GM12878 (cell line): Measurements from ENCODE around the gene KLHL3. TPM values are rescaled to one million over a fixed set of nuclear protein-coding genes. Genes with fewer than 3 reads are reported as not detected.

ENCODE experiments used
- ATAC-seq: fragments of 200-7000 bp; cut with Tn5 transposase; 3 replicates; pipeline ENCODE4 v1.9.1; 2020; ENCODE audit warnings: mild to moderate bottlenecking, moderate library complexity
- BruUV-seq: library from RNA; stranded (reverse); fragments of 400-500 nt; replicated peaks from 2 replicates; lab custom pipeline; 2021; lab: Mats Ljungman, UMichigan
- CTCF ChIA-PET: fragments of 300-600 bp; sonication (Branson Sonifier 250); formaldehyde crosslinking; extraction: SDS; loops from one replicate; lab custom pipeline; 2021; ENCODE audit warnings: inconsistent platforms; lab: Yijun Ruan, JAX
- POLR2A ChIA-PET: fragments of 350-600 bp; formaldehyde crosslinking; extraction: SDS; loops from one replicate; lab custom pipeline; 2021; ENCODE audit warnings: inconsistent platforms; lab: Charles Lee
- RAD21 ChIA-PET: fragments of 300-600 bp; sonication (Branson Sonifier 250); formaldehyde crosslinking; loops from one replicate; lab custom pipeline; 2023; ENCODE audit warnings: antibody characterized with exemption; ENCODE audit not compliant: unreplicated experiment; lab: Charles Lee
- SMC1A ChIA-PET: fragments of 300-600 bp; sonication (Branson Sonifier 250); formaldehyde crosslinking; loops from one replicate; lab custom pipeline; 2023; ENCODE audit not compliant: unreplicated experiment, uncharacterized antibody; lab: Charles Lee
- DNase-seq: peaks from one replicate; pipeline ENCODE4 v3.0.0-alpha.2; 2011; ENCODE audit warnings: low read depth, low spot score
- FAIRE-seq: peaks from 3 replicates; lab custom pipeline; 2011; peaks lifted over from hg19 to GRCh38; lab: Jason Lieb, UNC
- H2AFZ ChIP-seq: 2 replicates; pipeline ENCODE4 v1.6.0; 2011; ENCODE audit warnings: low read depth, low read length, control low read depth; ENCODE audit not compliant: control insufficient read depth
- H3K27ac ChIP-seq: 2 replicates; pipeline ENCODE4 v1.5.1; 2011; ENCODE audit warnings: control low read depth; ENCODE audit not compliant: control insufficient read depth, insufficient read depth
- H3K27me3 ChIP-seq, 2 experiments: replicated peaks in 1 of 2; 2 replicates each; pipeline versions ENCODE4 v1.6.0 to v1.6.1; 2011; ENCODE audit warnings: low read length in 1 of 2; ENCODE audit not compliant: control insufficient read depth in 2 of 2, insufficient read depth in 2 of 2
- H3K36me3 ChIP-seq, 2 experiments: 2 replicates each; pipeline ENCODE4 v1.5.1; 2011; ENCODE audit warnings: low read length in 1 of 2; ENCODE audit not compliant: control insufficient read depth in 2 of 2, insufficient read depth in 2 of 2
- H3K4me1 ChIP-seq: 2 replicates; pipeline ENCODE4 v1.6.1; 2011; ENCODE audit warnings: mild to moderate bottlenecking, low read length, moderate library complexity, mixed read lengths; ENCODE audit not compliant: control insufficient read depth, insufficient read depth
- H3K4me2 ChIP-seq: 2 replicates; pipeline ENCODE4 v1.6.0; 2011; ENCODE audit warnings: control low read depth; ENCODE audit not compliant: control insufficient read depth, insufficient read depth
- H3K4me3 ChIP-seq: fragments of 200-600 bp; sonication (generic); 2 replicates; pipeline ENCODE4 v1.5.1; 2016
- H3K79me2 ChIP-seq: 2 replicates; pipeline ENCODE4 v1.6.0; 2011; ENCODE audit warnings: low read length; ENCODE audit not compliant: control insufficient read depth, insufficient read depth
- H3K9ac ChIP-seq: 2 replicates; pipeline ENCODE4 v1.8.0; 2011; ENCODE audit warnings: low read length, control low read depth, mixed read lengths; ENCODE audit not compliant: control insufficient read depth, insufficient read depth
- H3K9me3 ChIP-seq: replicated peaks from 3 replicates; pipeline ENCODE4 v1.5.1; 2011; ENCODE audit warnings: mild to moderate bottlenecking, low read length; ENCODE audit not compliant: control insufficient read depth, insufficient read depth
- H4K20me1 ChIP-seq: 2 replicates; pipeline ENCODE4 v1.6.0; 2011; ENCODE audit not compliant: control insufficient read depth, insufficient read depth
- CREB1 ChIP-seq: IDR thresholded peaks from 2 replicates; pipeline ENCODE4 v1.6.1; 2012; ENCODE audit warnings: low read depth, mild to moderate bottlenecking, inconsistent platforms
- FOXK2 ChIP-seq: fragments of 450-650 bp; IDR thresholded peaks from 2 replicates; pipeline ENCODE4 v1.6.1; 2017; ENCODE audit warnings: mild to moderate bottlenecking, moderate library complexity
- HCFC1 ChIP-seq: fragments of 150-350 bp; IDR thresholded peaks from 2 replicates; pipeline ENCODE4 v1.6.1; 2014; ENCODE audit warnings: low read length
- KAT2A ChIP-seq: conservative IDR thresholded peaks from 2 replicates; pipeline ENCODE4 v1.6.1; 2011; ENCODE audit warnings: low read depth, low read length; ENCODE audit not compliant: control insufficient read depth
- MXI1 ChIP-seq: fragments of 150-350 bp; IDR thresholded peaks from 2 replicates; pipeline ENCODE4 v1.6.1; 2011; ENCODE audit warnings: low read depth, mild to moderate bottlenecking, inconsistent platforms, low read length, improper control_type of control experiment
- POLR2A ChIP-seq: IDR thresholded peaks from 2 replicates; pipeline ENCODE4 v1.6.1; 2011; ENCODE audit warnings: low read depth, mild to moderate bottlenecking, low read length
- SIX5 ChIP-seq: IDR thresholded peaks from 2 replicates; pipeline ENCODE4 v1.6.1; 2011; ENCODE audit warnings: mild to moderate bottlenecking, low read depth, low read length, moderate library complexity; ENCODE audit not compliant: severe bottlenecking
- SUPT20H ChIP-seq: IDR thresholded peaks from 2 replicates; pipeline ENCODE4 v1.6.1; 2011; ENCODE audit warnings: low read depth, mild to moderate bottlenecking, low read length, moderate library complexity, borderline replicate concordance; ENCODE audit not compliant: control insufficient read depth
- TBL1XR1 ChIP-seq: IDR thresholded peaks from 2 replicates; pipeline ENCODE4 v1.6.1; 2012; ENCODE audit warnings: low read depth, low read length, improper control_type of control experiment
- ZZZ3 ChIP-seq: IDR thresholded peaks from 2 replicates; pipeline ENCODE4 v1.6.1; 2011; ENCODE audit warnings: low read depth; ENCODE audit not compliant: control insufficient read depth, insufficient read length
- WGBS: methylation state at CpG from one replicate; pipeline ENCODE4 v1.1.6; 2016; ENCODE audit warnings: low lambda C conversion rate; ENCODE audit not compliant: insufficient replicate concordance, insufficient coverage; ENCODE audit errors: missing lambda C conversion rate; 5-methylcytosine and 5-hydroxymethylcytosine counted together
- in situ Hi-C: fragments of 300-500 bp; cut with MboI; formaldehyde crosslinking; loops from 9 replicates; pipeline ENCODE4 v1.14.3; 2018; ENCODE audit warnings: mixed read lengths
- intact Hi-C: fragments of 100-400 bp; cut with micrococcal nuclease; formaldehyde crosslinking; loops from one replicate; pipeline ENCODE4 v1.14.2; 2022; ENCODE audit not compliant: unreplicated experiment
- polyA plus RNA-seq, 11 experiments: library from polyadenylated mRNA; depleted of rRNA in 4 of 11; unstranded in 6 of 11; stranded (reverse) in 5 of 11; fragments of >200 nt; fragmentation: Nextera tagmentation in 4 of 11; fragmentation: Illumina TruSeq in 1 of 11; extraction: Ambion mirVana in 4 of 11; extraction: Trizol in 1 of 11; gene quantifications; 1 replicate in 1 of 11; 2 replicates in 10 of 11; pipeline versions ENCODE4 v1.2.1 to v1.2.3, GENCODE V29; 2011 to 2016; ENCODE audit warnings: inconsistent platforms in 2 of 11, missing spikeins in 2 of 11, low read depth in 1 of 11
- total RNA-seq, 4 experiments: library from RNA; depleted of rRNA in 3 of 4; stranded (reverse); fragments of >200 nt in 3 of 4; fragmentation: Illumina TruSeq in 1 of 4; extraction: Trizol in 1 of 4; gene quantifications; 2 replicates each; pipeline versions ENCODE4 v1.2.1 to v1.2.3, GENCODE V29; 2013 to 2021
- TF ChIP-seq, protein P1 (sequence below): fragments of 450-650 bp; conservative IDR thresholded peaks from 2 replicates; pipeline ENCODE4 v1.6.1; 2017; ENCODE audit warnings: mild to moderate bottlenecking, moderate library complexity
- TF ChIP-seq, protein P2 (sequence below): IDR thresholded peaks from 2 replicates; pipeline ENCODE4 v1.6.1; 2012; ENCODE audit warnings: low read depth, low read length, improper control_type of control experiment

The KLHL3 gene
- total and polyA plus RNA-seq, 10 of the 15 experiments (the other 5 are each of a cell fraction or from before 2014, with no cell fraction given) = 1.7 to 11.7 (median 5.6) TPM

DNA sequence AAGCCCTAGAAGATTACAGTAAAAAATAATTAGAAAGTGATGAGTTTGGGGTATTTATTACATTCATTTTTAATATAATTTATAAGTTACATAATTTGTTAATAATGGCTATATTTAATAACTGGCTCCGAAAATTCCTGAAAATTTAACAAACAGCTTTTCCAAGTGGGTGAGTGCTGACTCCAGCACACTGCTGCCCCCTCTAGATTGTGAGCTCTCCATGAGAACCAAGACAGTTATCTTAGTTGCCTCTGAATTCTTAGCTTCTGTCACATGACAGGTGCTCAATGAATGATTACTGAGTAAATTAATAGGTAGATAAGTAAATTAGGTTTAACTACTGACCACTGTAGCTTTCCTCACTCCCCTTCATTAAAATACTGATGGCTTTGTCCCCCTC, 7.8 kb downstream of the KLHL3 start:
- DNase-seq = no peak
- Histone ChIP-seq H3K79me2 (peaks cover 5% of the 10 kb centered on the region), H2AFZ (no peak overlapping the region), H3K9me3 (no peaks in the 10 kb centered on the region; the same call in 2 of the 3 replicates), H4K20me1 (no peaks in the 10 kb centered on the region), H3K27me3 (no peaks in the 10 kb centered on the region), H3K27ac (no peak overlapping the region), H3K36me3 (no peaks in the 10 kb centered on the region), H3K9ac (no peak overlapping the region), H3K4me3 (no peak overlapping the region), H3K4me1 (no peaks in the 10 kb centered on the region; the same call in 1 of the 2 replicates), H3K4me2 (no peak overlapping the region)
- BruUV-seq = no TSS peak
- in situ Hi-C loops (no loop called here), intact Hi-C loops (no loop called here)
- ChIA-PET SMC1A (interaction anchor here (0.9 to 4.3 kb wide), 5 partner anchors 9 to 119 kb away, joined by 3 to 17 read pairs (median 7); partner anchors contain the start of gene KLHL3), CTCF (interaction anchor here (0.7 to 4.2 kb wide), 7 partner anchors 9 to 67 kb away, joined by 3 to 25 read pairs (median 3); no protein-coding TSS in a partner anchor), POLR2A (no interaction called here), RAD21 (interaction anchor here (0.9 to 1.1 kb wide), 2 partner anchors 9 to 15 kb away, joined by 3 to 4 read pairs; no protein-coding TSS in a partner anchor)
- FAIRE-seq = no peak
- ATAC-seq = no peak
- 100% methylated on average over 1 of the region's 1 CpG for WGBS
- TF ChIP-seq SIX5 = no peak
- TF ChIP-seq POLR2A = no peak
- no peak for TF ChIP-seq ZZZ3
- TF ChIP-seq FOXK2 = no peak
- no peak for TF ChIP-seq HCFC1

DNA sequence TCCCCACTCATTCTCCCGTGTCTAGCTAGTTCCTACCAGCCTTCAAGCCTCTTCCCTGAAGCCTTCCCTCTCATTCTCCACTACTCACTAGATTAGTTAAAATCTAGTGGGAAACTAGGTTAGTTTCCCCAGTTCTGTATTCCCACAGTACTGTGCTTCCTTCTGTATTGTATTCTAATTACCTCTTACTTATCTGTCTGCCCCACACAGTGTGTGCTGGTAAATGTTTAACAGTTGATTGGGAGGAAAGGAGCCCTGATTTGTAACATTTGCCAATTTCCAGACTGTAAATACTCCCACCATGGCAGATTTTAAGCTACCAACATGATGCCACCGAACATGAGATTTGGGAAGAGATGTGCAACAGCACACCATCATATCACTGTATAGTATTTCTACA, 8.3 kb downstream of the KLHL3 start:
- Histone ChIP-seq H3K27ac (no peak overlapping the region), H3K9ac (no peak overlapping the region), H3K4me1 (no peaks in the 10 kb centered on the region; the same call in 1 of the 2 replicates), H3K79me2 (peaks cover 3% of the 10 kb centered on the region), H2AFZ (no peak overlapping the region), H3K27me3 (no peaks in the 10 kb centered on the region), H4K20me1 (no peaks in the 10 kb centered on the region), H3K4me3 (no peak overlapping the region), H3K36me3 (no peaks in the 10 kb centered on the region), H3K4me2 (no peak overlapping the region), H3K9me3 (no peaks in the 10 kb centered on the region; the same call in 2 of the 3 replicates)
- ATAC-seq = no peak
- in situ Hi-C loops = no loop called here
- RAD21 ChIA-PET = interaction anchor here (0.9 to 1.1 kb wide), 2 partner anchors 9 to 15 kb away, joined by 3 to 4 read pairs; no protein-coding TSS in a partner anchor
- CTCF ChIA-PET = interaction anchor here (0.7 to 4.2 kb wide), 7 partner anchors 9 to 67 kb away, joined by 3 to 25 read pairs (median 3); no protein-coding TSS in a partner anchor
- DNase-seq = no peak
- intact Hi-C loops = no loop called here
- FAIRE-seq = no peak
- 98% methylated on average over 2 of the region's 2 CpGs for WGBS
- SMC1A ChIA-PET = interaction anchor here (0.9 to 4.3 kb wide), 5 partner anchors 9 to 119 kb away, joined by 3 to 17 read pairs (median 7); partner anchors contain the start of gene KLHL3
- POLR2A ChIA-PET = no interaction called here
- BruUV-seq = no TSS peak
- TF ChIP-seq, protein P1, sequence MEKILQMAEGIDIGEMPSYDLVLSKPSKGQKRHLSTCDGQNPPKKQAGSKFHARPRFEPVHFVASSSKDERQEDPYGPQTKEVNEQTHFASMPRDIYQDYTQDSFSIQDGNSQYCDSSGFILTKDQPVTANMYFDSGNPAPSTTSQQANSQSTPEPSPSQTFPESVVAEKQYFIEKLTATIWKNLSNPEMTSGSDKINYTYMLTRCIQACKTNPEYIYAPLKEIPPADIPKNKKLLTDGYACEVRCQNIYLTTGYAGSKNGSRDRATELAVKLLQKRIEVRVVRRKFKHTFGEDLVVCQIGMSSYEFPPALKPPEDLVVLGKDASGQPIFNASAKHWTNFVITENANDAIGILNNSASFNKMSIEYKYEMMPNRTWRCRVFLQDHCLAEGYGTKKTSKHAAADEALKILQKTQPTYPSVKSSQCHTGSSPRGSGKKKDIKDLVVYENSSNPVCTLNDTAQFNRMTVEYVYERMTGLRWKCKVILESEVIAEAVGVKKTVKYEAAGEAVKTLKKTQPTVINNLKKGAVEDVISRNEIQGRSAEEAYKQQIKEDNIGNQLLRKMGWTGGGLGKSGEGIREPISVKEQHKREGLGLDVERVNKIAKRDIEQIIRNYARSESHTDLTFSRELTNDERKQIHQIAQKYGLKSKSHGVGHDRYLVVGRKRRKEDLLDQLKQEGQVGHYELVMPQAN = no peak
- TF ChIP-seq TBL1XR1 (no peak), CREB1 (no peak), SIX5 (no peak), SUPT20H (no peak), KAT2A (no peak), MXI1 (no peak)
- TF ChIP-seq, protein P2, sequence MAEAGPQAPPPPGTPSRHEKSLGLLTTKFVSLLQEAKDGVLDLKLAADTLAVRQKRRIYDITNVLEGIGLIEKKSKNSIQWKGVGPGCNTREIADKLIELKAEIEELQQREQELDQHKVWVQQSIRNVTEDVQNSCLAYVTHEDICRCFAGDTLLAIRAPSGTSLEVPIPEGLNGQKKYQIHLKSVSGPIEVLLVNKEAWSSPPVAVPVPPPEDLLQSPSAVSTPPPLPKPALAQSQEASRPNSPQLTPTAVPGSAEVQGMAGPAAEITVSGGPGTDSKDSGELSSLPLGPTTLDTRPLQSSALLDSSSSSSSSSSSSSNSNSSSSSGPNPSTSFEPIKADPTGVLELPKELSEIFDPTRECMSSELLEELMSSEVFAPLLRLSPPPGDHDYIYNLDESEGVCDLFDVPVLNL = no peak
